Hepatocyte (in vitro differentiated cells): ENCODE data around the gene TMC2. TPM values are rescaled to one million over a fixed set of nuclear protein-coding genes. Genes with fewer than 3 reads are reported as not detected.

ENCODE experiments used
- DNase-seq: peaks from one replicate; pipeline ENCODE4 v3.0.0-alpha.2; 2016; ENCODE audit warnings: low spot score
- H2AFZ ChIP-seq: fragments of 200-600 bp; sonication (generic); 2 replicates; pipeline ENCODE4 v1.6.0; 2016; ENCODE audit warnings: antibody characterized with exemption, mild to moderate bottlenecking
- H3K27ac ChIP-seq: fragments of 200-600 bp; sonication (generic); 2 replicates; pipeline ENCODE4 v1.5.1; 2016; ENCODE audit warnings: mild to moderate bottlenecking
- H3K27me3 ChIP-seq: fragments of 200-600 bp; sonication (generic); 2 replicates; pipeline ENCODE4 v1.6.1; 2016
- H3K36me3 ChIP-seq: fragments of 200-600 bp; sonication (generic); replicated peaks from 2 replicates; pipeline ENCODE4 v1.5.1; 2016; ENCODE audit warnings: low read depth; ENCODE audit not compliant: insufficient read depth
- H3K4me1 ChIP-seq: fragments of 200-600 bp; sonication (generic); 2 replicates; pipeline ENCODE4 v1.5.1; 2016; ENCODE audit warnings: mild to moderate bottlenecking, moderate library complexity; ENCODE audit not compliant: insufficient read depth
- H3K4me2 ChIP-seq: fragments of 200-600 bp; sonication (generic); 2 replicates; pipeline ENCODE4 v1.6.0; 2016
- H3K4me3 ChIP-seq: fragments of 200-600 bp; sonication (generic); 2 replicates; pipeline ENCODE4 v1.5.1; 2016; ENCODE audit warnings: mild to moderate bottlenecking
- H3K79me2 ChIP-seq: fragments of 200-600 bp; sonication (generic); 2 replicates; pipeline ENCODE4 v1.6.0; 2017; ENCODE audit warnings: mild to moderate bottlenecking
- H3K9me2 ChIP-seq: fragments of 200-600 bp; sonication (generic); replicated peaks from 2 replicates; pipeline ENCODE4 v1.6.0; 2017; ENCODE audit warnings: mild to moderate bottlenecking; ENCODE audit not compliant: insufficient read depth
- H3K9me3 ChIP-seq: fragments of 200-600 bp; sonication (generic); 2 replicates; pipeline ENCODE4 v1.5.1; 2016; ENCODE audit warnings: low read depth, mild to moderate bottlenecking
- H4K20me1 ChIP-seq: fragments of 200-600 bp; sonication (generic); 2 replicates; pipeline ENCODE4 v1.6.0; 2016; ENCODE audit warnings: mild to moderate bottlenecking; ENCODE audit not compliant: insufficient read depth, poor library complexity, severe bottlenecking
- EZH2 ChIP-seq: fragments of 200-600 bp; sonication (generic); IDR thresholded peaks from 2 replicates; pipeline ENCODE4 v1.6.1; 2016; ENCODE audit warnings: antibody characterized with exemption, mild to moderate bottlenecking, borderline replicate concordance
- EZH2phosphoT487 ChIP-seq: fragments of 200-600 bp; sonication (generic); IDR thresholded peaks from one replicate; pipeline ENCODE4 v1.6.1; 2018; ENCODE audit warnings: antibody characterized with exemption, mild to moderate bottlenecking, low read depth, moderate library complexity; ENCODE audit not compliant: unreplicated experiment, severe bottlenecking
- WGBS: methylation state at CpG from one replicate; pipeline ENCODE4 v1.1.6; 2016; ENCODE audit warnings: low lambda C conversion rate; ENCODE audit errors: missing lambda C conversion rate; 5-methylcytosine and 5-hydroxymethylcytosine counted together
- polyA plus RNA-seq: library from polyadenylated mRNA; unstranded; fragments of >200 nt; fragmentation: Nextera tagmentation; extraction: Ambion mirVana; gene quantifications from 2 replicates; pipeline ENCODE4 v1.2.1, GENCODE V29; 2016
- total RNA-seq: library from RNA; depleted of rRNA; stranded (reverse); fragments of >200 nt; gene quantifications from 2 replicates; pipeline ENCODE4 v1.2.3, GENCODE V29; 2014
- TF ChIP-seq, protein P1 (sequence below): fragments of 200-600 bp; sonication (generic); IDR thresholded peaks from 2 replicates; pipeline ENCODE4 v1.5.1; 2016; ENCODE audit warnings: antibody characterized with exemption, mild to moderate bottlenecking; ENCODE audit not compliant: poor library complexity

Gene TMC2
- total and polyA plus RNA-seq, 2 experiments from 2014 or later: not detected

DNA sequence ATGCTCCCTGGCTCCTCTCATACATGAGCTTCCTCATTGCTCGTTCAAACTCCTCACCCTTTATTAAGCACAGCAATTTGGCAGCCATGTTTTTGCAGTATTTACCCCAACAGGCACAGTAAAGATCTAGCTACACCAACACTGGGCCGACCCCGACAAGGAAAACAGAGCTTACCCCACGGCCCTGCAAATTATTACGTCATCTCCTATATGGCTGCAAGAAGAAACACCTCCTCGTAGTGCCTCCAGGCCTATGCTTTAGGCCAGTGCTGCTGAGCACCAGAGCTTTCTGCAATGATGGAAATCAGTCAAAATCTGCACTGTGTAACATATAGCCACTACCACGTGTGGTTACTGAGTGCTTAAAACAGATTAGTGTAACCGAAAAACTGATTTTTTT lies 26.7 kb downstream of the TMC2 start:
- TF ChIP-seq, protein P1, sequence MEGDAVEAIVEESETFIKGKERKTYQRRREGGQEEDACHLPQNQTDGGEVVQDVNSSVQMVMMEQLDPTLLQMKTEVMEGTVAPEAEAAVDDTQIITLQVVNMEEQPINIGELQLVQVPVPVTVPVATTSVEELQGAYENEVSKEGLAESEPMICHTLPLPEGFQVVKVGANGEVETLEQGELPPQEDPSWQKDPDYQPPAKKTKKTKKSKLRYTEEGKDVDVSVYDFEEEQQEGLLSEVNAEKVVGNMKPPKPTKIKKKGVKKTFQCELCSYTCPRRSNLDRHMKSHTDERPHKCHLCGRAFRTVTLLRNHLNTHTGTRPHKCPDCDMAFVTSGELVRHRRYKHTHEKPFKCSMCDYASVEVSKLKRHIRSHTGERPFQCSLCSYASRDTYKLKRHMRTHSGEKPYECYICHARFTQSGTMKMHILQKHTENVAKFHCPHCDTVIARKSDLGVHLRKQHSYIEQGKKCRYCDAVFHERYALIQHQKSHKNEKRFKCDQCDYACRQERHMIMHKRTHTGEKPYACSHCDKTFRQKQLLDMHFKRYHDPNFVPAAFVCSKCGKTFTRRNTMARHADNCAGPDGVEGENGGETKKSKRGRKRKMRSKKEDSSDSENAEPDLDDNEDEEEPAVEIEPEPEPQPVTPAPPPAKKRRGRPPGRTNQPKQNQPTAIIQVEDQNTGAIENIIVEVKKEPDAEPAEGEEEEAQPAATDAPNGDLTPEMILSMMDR: no peak
- no peak for TF ChIP-seq EZH2phosphoT487
- no peak for TF ChIP-seq EZH2
- H2AFZ ChIP-seq: no peak overlapping the region
- peaks cover 53% of the 10 kb centered on the region for H3K27me3 ChIP-seq
- no peaks in the 10 kb centered on the region for H3K9me3 ChIP-seq
- H3K27ac ChIP-seq: no peak overlapping the region
- no peaks in the 10 kb centered on the region for H4K20me1 ChIP-seq
- no peaks in the 10 kb centered on the region for H3K4me1 ChIP-seq
- H3K36me3 ChIP-seq: no peaks in the 10 kb centered on the region
- DNase-seq: no peak
- H3K4me3 ChIP-seq: no peak overlapping the region
- H3K79me2 ChIP-seq: no peaks in the 10 kb centered on the region
- no peaks in the 10 kb centered on the region for H3K9me2 ChIP-seq
- H3K4me2 ChIP-seq: no peak overlapping the region
- 73% methylated on average over 8 of the region's 8 CpGs for WGBS

DNA sequence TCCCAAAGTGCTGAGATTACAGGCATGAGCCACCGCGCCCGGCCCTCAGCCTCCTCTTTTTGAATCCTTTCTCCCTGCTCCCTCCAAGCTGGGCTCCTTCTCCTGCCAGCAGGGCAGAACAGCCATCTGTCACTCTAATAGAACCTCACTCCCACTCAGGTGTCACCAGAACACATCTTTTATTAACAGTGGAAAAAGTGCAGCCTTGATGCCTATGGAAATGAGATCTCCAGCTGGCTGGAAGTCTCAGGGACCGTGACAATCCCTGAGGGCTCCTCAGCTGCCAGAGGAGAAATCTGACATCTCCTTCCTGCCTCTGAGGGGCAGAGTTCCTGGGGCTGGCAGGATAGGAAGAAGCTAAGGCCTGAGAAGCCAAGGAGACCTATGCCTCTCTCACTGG lies 28.0 kb downstream of the TMC2 start:
- Histone ChIP-seq H3K9me3 (no peaks in the 10 kb centered on the region), H3K9me2 (no peaks in the 10 kb centered on the region), H3K27ac (no peak overlapping the region), H3K4me2 (no peak overlapping the region), H3K79me2 (no peaks in the 10 kb centered on the region), H3K4me1 (no peaks in the 10 kb centered on the region), H3K4me3 (no peak overlapping the region), H3K36me3 (no peaks in the 10 kb centered on the region), H3K27me3 (peaks cover 46% of the 10 kb centered on the region), H4K20me1 (no peaks in the 10 kb centered on the region), H2AFZ (no peak overlapping the region)
- TF ChIP-seq, protein P1: no peak
- no peak for TF ChIP-seq EZH2
- no peak for TF ChIP-seq EZH2phosphoT487
- no peak for DNase-seq
- WGBS: 77% methylated on average over 4 of the region's 4 CpGs

DNA sequence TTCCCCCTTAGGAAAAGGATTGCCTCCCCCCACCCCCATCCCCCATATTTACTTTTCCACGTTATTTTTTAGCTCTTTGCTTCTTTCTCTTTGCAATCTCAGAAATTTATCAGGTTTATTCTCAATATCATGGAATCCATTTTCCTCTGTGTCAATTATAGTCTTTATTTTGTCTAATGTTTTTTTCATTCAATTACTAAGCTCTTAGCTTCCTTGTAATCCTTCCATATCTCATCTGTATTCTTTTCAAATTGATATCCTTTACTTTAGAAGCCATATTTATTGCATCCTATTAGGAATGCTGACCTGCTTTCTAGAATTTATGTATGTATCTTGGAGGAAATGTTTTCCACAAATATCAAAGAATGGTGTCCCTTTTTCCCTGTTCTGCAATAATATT lies 39.3 kb downstream of the TMC2 start:
- H3K79me2 ChIP-seq: no peaks in the 10 kb centered on the region
- no peak overlapping the region for H3K4me3 ChIP-seq
- H2AFZ ChIP-seq: no peak overlapping the region
- TF ChIP-seq, protein P1: no peak
- TF ChIP-seq EZH2phosphoT487: no peak
- no peak for TF ChIP-seq EZH2
- H4K20me1 ChIP-seq: no peaks in the 10 kb centered on the region
- H3K27ac ChIP-seq: no peak overlapping the region
- H3K27me3 ChIP-seq: peaks cover 4% of the 10 kb centered on the region
- 28% methylated on average over 1 of the region's 1 CpG for WGBS
- no peak for DNase-seq
- H3K9me3 ChIP-seq: no peaks in the 10 kb centered on the region
- no peaks in the 10 kb centered on the region for H3K9me2 ChIP-seq
- H3K4me1 ChIP-seq: no peaks in the 10 kb centered on the region
- H3K36me3 ChIP-seq: no peaks in the 10 kb centered on the region
- no peak overlapping the region for H3K4me2 ChIP-seq

DNA sequence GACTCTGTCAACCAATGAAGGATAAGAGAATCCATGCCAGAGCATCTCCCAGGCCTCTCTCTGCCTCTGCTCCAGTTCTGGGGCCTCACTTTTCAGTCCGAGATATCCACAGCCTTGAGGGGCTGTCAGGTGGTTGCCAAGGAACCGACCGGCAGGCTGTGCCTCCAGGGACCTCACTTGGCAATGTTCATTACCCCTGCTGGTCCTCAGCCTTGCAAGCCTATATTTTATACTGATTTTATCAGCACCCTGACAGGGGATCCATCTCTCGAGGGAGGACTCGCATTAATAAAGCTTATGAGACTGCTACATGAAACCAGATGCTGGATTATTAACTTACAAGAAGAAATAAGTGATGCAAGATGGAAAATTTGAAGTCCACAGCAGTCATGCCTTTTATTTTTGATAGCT lies 39.9 kb downstream of the TMC2 start:
- Histone ChIP-seq H3K4me3 (no peak overlapping the region), H3K27ac (no peak overlapping the region), H3K9me3 (no peaks in the 10 kb centered on the region), H3K4me1 (no peaks in the 10 kb centered on the region), H3K79me2 (no peaks in the 10 kb centered on the region), H3K4me2 (no peak overlapping the region), H3K27me3 (peaks cover 3% of the 10 kb centered on the region), H3K9me2 (no peaks in the 10 kb centered on the region), H3K36me3 (no peaks in the 10 kb centered on the region), H4K20me1 (no peaks in the 10 kb centered on the region), H2AFZ (no peak overlapping the region)
- WGBS: 54% methylated on average over 5 of the region's 5 CpGs
- no peak for DNase-seq
- TF ChIP-seq, protein P1: no peak
- TF ChIP-seq EZH2phosphoT487 (no peak), EZH2 (no peak)
